Stimulated activated CD8-positive, alpha-beta memory T cell treated with anti-CD3 and anti-CD28 coated beads, Interleukin-12 subunit alpha, Interleukin-12 subunit beta, amount 100 ng/mL, for 24 hours (primary cell): ENCODE results near the gene APLP2.
"Not testable (repeated sequence)": the region's sequence is repeated elsewhere in the genome, so short reads cannot be mapped to it uniquely, and the experiment has no call there.

ENCODE experiments used
- DNase-seq: peaks from one replicate; pipeline ENCODE4 v3.0.0-alpha.2; 2020; ENCODE audit errors: extremely low read depth

Gene APLP2

GRCh38 chr11:130171534-130171933 lies 101.8 kb downstream of the APLP2 start:
- no peak for DNase-seq

GRCh38 chr11:130172001-130172400 lies 102.3 kb downstream of the APLP2 start:
- not testable (repeated sequence) for DNase-seq

- no peak for DNase-seq
Measured at GRCh38 chr11:130174642-130175041, 104.9 kb downstream of the APLP2 start.

- DNase-seq = no peak
Measured at GRCh38 chr11:130175898-130176297, 106.2 kb downstream of the APLP2 start.

- no peak for DNase-seq
Measured at GRCh38 chr11:130177782-130178181, 108.1 kb downstream of the APLP2 start.

GRCh38 chr11:130178441-130179339 lies 109.0 kb downstream of the APLP2 start:
- no peak for DNase-seq

- no peak for DNase-seq
Measured at GRCh38 chr11:130179396-130180306, 110.0 kb downstream of the APLP2 start.

- DNase-seq = no peak
Measured at GRCh38 chr11:130180491-130180890, 110.8 kb downstream of the APLP2 start.

- no peak for DNase-seq
Measured at GRCh38 chr11:130180896-130181294, 111.2 kb downstream of the APLP2 start.

- no peak for DNase-seq
Measured at GRCh38 chr11:130181295-130182272, 111.9 kb downstream of the APLP2 start.

- DNase-seq = no peak
Measured at GRCh38 chr11:130183878-130184610, 114.3 kb downstream of the APLP2 start.

- DNase-seq = no peak
Measured at GRCh38 chr11:130187096-130187495, 117.4 kb downstream of the APLP2 start.

- no peak for DNase-seq
Measured at GRCh38 chr11:130188047-130188446, 118.4 kb downstream of the APLP2 start.

- no peak for DNase-seq
Measured at GRCh38 chr11:130188585-130189347, 119.1 kb downstream of the APLP2 start.

GRCh38 chr11:130189492-130190210 lies 120.0 kb downstream of the APLP2 start:
- no peak for DNase-seq

- DNase-seq = no peak
Measured at GRCh38 chr11:130190371-130190881, 120.7 kb downstream of the APLP2 start.

- DNase-seq = no peak
Measured at GRCh38 chr11:130191896-130192295, 122.2 kb downstream of the APLP2 start.

- DNase-seq = no peak
Measured at GRCh38 chr11:130192845-130193267, 123.2 kb downstream of the APLP2 start.

- DNase-seq = not testable (repeated sequence)
Measured at GRCh38 chr11:130193551-130193950, 123.9 kb downstream of the APLP2 start.
